ENCODE data around the gene CAPN5. TPM values are rescaled to one million over a fixed set of nuclear protein-coding genes. Genes with fewer than 3 reads are reported as not detected.

CAPN5 gene
- total and polyA plus RNA-seq, 2 of the 8 experiments (the other 6 are each of a cell fraction or from before 2014, with no cell fraction given): 21.5 to 22.4 TPM

- ChIA-PET CTCF (ENCODE audit: partially characterized antibody) (interaction anchor here (2.5 to 13.9 kb wide), 8 partner anchors 10 to 432 kb away, joined by 11 to 248 read pairs (median 76); no protein-coding TSS in a partner anchor), POLR2A (ENCODE audit: partially characterized antibody) (interaction anchor here (2.7 kb wide), 1 partner anchor 62 kb away, joined by 6 read pairs; no protein-coding TSS in a partner anchor)
- no peak overlapping the region for H2BK15ac ChIP-seq (ENCODE audit: low read length)
- H3K27me3 ChIP-seq (replicated peaks in 1 of 4; ENCODE audit: control insufficient read depth in 3 of 4, extremely low read depth in 1 of 4, insufficient read depth in 3 of 4, low read length in 3 of 4): peaks cover 0 to 2% (median 0%) of the 10 kb centered on the region in 4 experiments; a peak in 1 of 7 replicates
- H3K36me3 ChIP-seq (ENCODE audit: control insufficient read depth in 2 of 4, insufficient read depth in 4 of 4, low read length in 3 of 4): no peaks in the 10 kb centered on the region
- DNase-seq (ENCODE audit: low read depth in 1 of 2, low spot score in 2 of 2) (no peak), FAIRE-seq (no peak)
- 0 out of 2 replicates have a peak, but pooled peaks cover 6% of the 10 kb centered on the region for H3K23me2 ChIP-seq (ENCODE audit: low read depth, low read length)
- no peak overlapping the region for H3K4me3 ChIP-seq (ENCODE audit: extremely low read depth in 1 of 4, insufficient read depth in 2 of 4, low read depth in 3 of 4, low read length in 4 of 4)
- H2BK120ac ChIP-seq (replicated peaks; ENCODE audit: low read depth, low read length): no peak overlapping the region
- H4K20me1 ChIP-seq (replicated peaks in 1 of 2; ENCODE audit: control insufficient read depth in 1 of 2, insufficient read depth in 2 of 2, low read length in 2 of 2): no peaks in the 10 kb centered on the region
- no peak overlapping the region for H2AFZ ChIP-seq (ENCODE audit: low read length)
- no peak overlapping the region for H2BK20ac ChIP-seq (ENCODE audit: low read length)
- H3K9me3 ChIP-seq (ENCODE audit: insufficient read depth in 2 of 2, low read depth in 1 of 2, low read length in 1 of 2): no peaks in the 10 kb centered on the region
- no peak overlapping the region for H4K91ac ChIP-seq (replicated peaks; ENCODE audit: insufficient read length, low read length)
- no peak overlapping the region for H3K4me2 ChIP-seq (ENCODE audit: insufficient read depth in 1 of 2, low read depth in 2 of 2, low read length in 2 of 2)
- no peak overlapping the region for H2AK5ac ChIP-seq (ENCODE audit: low read depth, low read length)
- H3K27ac ChIP-seq (ENCODE audit: low read depth, low read length): no peak overlapping the region
- no peak overlapping the region for H3K9ac ChIP-seq (replicated peaks in 1 of 4; ENCODE audit: extremely low read depth in 1 of 4, low read depth in 3 of 4, low read length in 3 of 4)
- H3K79me1 ChIP-seq (ENCODE audit: low read depth, low read length): no peaks in the 10 kb centered on the region
- H4K8ac ChIP-seq (ENCODE audit: extremely low read depth, insufficient read depth, low read length): no peak overlapping the region
- H2BK5ac ChIP-seq (ENCODE audit: low read depth, low read length): no peak overlapping the region
- no peak overlapping the region for H3K23ac ChIP-seq (ENCODE audit: insufficient read length)
- H2BK12ac ChIP-seq (ENCODE audit: low read depth, low read length): no peak overlapping the region
- no peak overlapping the region for H3K18ac ChIP-seq (ENCODE audit: extremely low read depth, low read length)
- WGBS, 2 experiments (ENCODE audit: extremely low coverage in 1 of 2, insufficient coverage in 1 of 2, insufficient read length in 1 of 2, insufficient replicate concordance in 2 of 2, low coverage in 1 of 2, low lambda C conversion rate in 2 of 2, missing lambda C conversion rate in 1 of 2): 38% methylated on average over 2 of the region's 4 CpGs; no CpG with 5 or more reads in 1 of the 2 experiments
- H3K4me1 ChIP-seq (replicated peaks in 1 of 4; ENCODE audit: control insufficient read depth in 3 of 4, insufficient read depth in 4 of 4, low read length in 3 of 4): peaks cover 4 to 15% (median 9%) of the 10 kb centered on the region in 4 experiments
- no peak overlapping the region for H3K56ac ChIP-seq (replicated peaks; ENCODE audit: insufficient read length, low read depth, low read length)
- no peaks in the 10 kb centered on the region for H3K79me2 ChIP-seq (ENCODE audit: control insufficient read depth in 1 of 2, insufficient read depth in 2 of 2, low read length in 2 of 2)
- no peak overlapping the region for H4K5ac ChIP-seq (ENCODE audit: insufficient read length, low read depth, low read length)
- no peak overlapping the region for H3K4ac ChIP-seq (replicated peaks; ENCODE audit: insufficient read length, low read depth, low read length)
- no peak for TF ChIP-seq KDM4A (IDR thresholded peaks at IDR 0.05; ENCODE audit: low read depth, low read length, severe bottlenecking)
- no peak for TF ChIP-seq EGR1 (IDR thresholded peaks at IDR 0.05; ENCODE audit: borderline replicate concordance, low read depth, low read length)
- no peak overlapping the region for H3K14ac ChIP-seq (ENCODE audit: insufficient read length)
These were observed 58.9 kb downstream of the CAPN5 start for GRCh38 chr11:77125695-77126094.
